SK-MEL-5 (cell line): ENCODE results near the gene USP17L13. TPM values are rescaled to one million over a fixed set of nuclear protein-coding genes. Genes with fewer than 3 reads are reported as not detected.
"Not testable (repeated sequence)": the region's sequence is repeated elsewhere in the genome, so short reads cannot be mapped to it uniquely, and the experiment has no call there.

Experiments
- DNase-seq: peaks from one replicate; pipeline ENCODE4 v3.0.0-alpha.2; 2016; ENCODE audit warnings: low read depth, low spot score
- in situ Hi-C: cut with HindIII; loops from 2 replicates; pipeline ENCODE4 v1.10.0; 2016; ENCODE audit warnings: low sequenced_read_pairs, high pct_unique_total_duplicates, low pct_unique_long_range_greater_than_20kb
- polyA plus RNA-seq, 2 experiments: library from polyadenylated mRNA; depleted of rRNA; stranded (reverse); fragments of >200 nt; gene quantifications; 2 replicates each; pipeline ENCODE4 v1.2.3, GENCODE V29; 2015
- total RNA-seq: library from RNA; depleted of rRNA; stranded (reverse); fragments of >200 nt; shearing (Covaris generic); gene quantifications from 2 replicates; pipeline ENCODE4 v1.2.3, GENCODE V29; 2014; rRNA removed

USP17L13 gene
- total RNA-seq: not detected in 2 replicates
- not detected in 2 replicates for polyA plus RNA-seq (2015; cell fraction: cytosol; rRNA removed)
- polyA plus RNA-seq (2015; cell fraction: nucleus; rRNA removed): not detected in 2 replicates

GRCh38 chr4:9224596-9224995 is at the start of gene USP17L13:
TSS of gene USP17L13 (plus strand) at chr4:9224896. CDS start at chr4:9224896, 0 bp downstream.
- in situ Hi-C loops, DNase-seq: not testable (repeated sequence)

GRCh38 chr4:9210357-9210756 is 14.3 kb upstream of the USP17L13 start, which contains the start of gene USP17L10:
TSS of gene USP17L10 (plus strand) at chr4:9210657. CDS start at chr4:9210657, 0 bp downstream.
- in situ Hi-C loops, DNase-seq: not testable (repeated sequence)

GRCh38 chr4:9214701-9215100 is 10.0 kb upstream of the USP17L13 start:
- in situ Hi-C loops, DNase-seq: not testable (repeated sequence)

GRCh38 chr4:9215105-9215504 is 9.6 kb upstream of the USP17L13 start, which contains the start of gene USP17L11:
TSS of gene USP17L11 (plus strand) at chr4:9215405. CDS start at chr4:9215405, 0 bp downstream.
- in situ Hi-C loops: not testable (repeated sequence)

GRCh38 chr4:9219852-9220251 is 4.8 kb upstream of the USP17L13 start, which contains the start of gene USP17L12:
TSS of gene USP17L12 (plus strand) at chr4:9220152. CDS start at chr4:9220152, 0 bp downstream.
- DNase-seq, in situ Hi-C loops: not testable (repeated sequence)

More at GRCh38 chr4:9215105-9215504, 9.6 kb upstream of the USP17L13 start, which contains the start of gene USP17L11:
- not testable (repeated sequence) for DNase-seq

- not testable (repeated sequence) for DNase-seq
Observed at GRCh38 chr4:9230249-9230648, 5.6 kb downstream of the USP17L13 start.

GRCh38 chr4:9234085-9234484 is 9.4 kb downstream of the USP17L13 start, which contains the start of gene USP17L15:
TSS of gene USP17L15 (plus strand) at chr4:9234385. CDS start at chr4:9234385, 0 bp downstream.
- DNase-seq, in situ Hi-C loops: not testable (repeated sequence)

More at GRCh38 chr4:9230249-9230648, 5.6 kb downstream of the USP17L13 start:
- in situ Hi-C loops: not testable (repeated sequence)

- DNase-seq, in situ Hi-C loops: not testable (repeated sequence)
Observed at GRCh38 chr4:9238461-9238860, 13.8 kb downstream of the USP17L13 start.

GRCh38 chr4:9243579-9243978 is 18.9 kb downstream of the USP17L13 start, which contains the start of gene USP17L17:
TSS of gene USP17L17 (plus strand) at chr4:9243879. CDS start at chr4:9243879, 0 bp downstream.
- in situ Hi-C loops: not testable (repeated sequence)

GRCh38 chr4:9247953-9248680 is 23.4 kb downstream of the USP17L13 start, which contains the start of gene USP17L18:
TSS of gene USP17L18 (plus strand) at chr4:9248630. CDS start at chr4:9248630, 0 bp downstream.
- DNase-seq, in situ Hi-C loops: not testable (repeated sequence)

More at GRCh38 chr4:9243579-9243978, 18.9 kb downstream of the USP17L13 start, which contains the start of gene USP17L17:
- DNase-seq: not testable (repeated sequence)

- in situ Hi-C loops, DNase-seq: not testable (repeated sequence)
Observed at GRCh38 chr4:9253078-9253477, 28.4 kb downstream of the USP17L13 start, which contains the start of gene USP17L19. TSS of gene USP17L19 (plus strand) at chr4:9253378. CDS start at chr4:9253378, 0 bp downstream.

GRCh38 chr4:9257824-9258223 is 33.1 kb downstream of the USP17L13 start, which contains the start of gene USP17L20:
TSS of gene USP17L20 (plus strand) at chr4:9258124. CDS start at chr4:9258124, 0 bp downstream.
- in situ Hi-C loops, DNase-seq: not testable (repeated sequence)

- in situ Hi-C loops, DNase-seq: not testable (repeated sequence)
Observed at GRCh38 chr4:9262572-9262971, 37.9 kb downstream of the USP17L13 start, which contains the start of gene USP17L21. TSS of gene USP17L21 (plus strand) at chr4:9262872. CDS start at chr4:9262872, 0 bp downstream.

GRCh38 chr4:9267319-9267718 is 42.6 kb downstream of the USP17L13 start, which contains the start of gene USP17L22:
TSS of gene USP17L22 (plus strand) at chr4:9267619. CDS start at chr4:9267619, 0 bp downstream.
- in situ Hi-C loops, DNase-seq: not testable (repeated sequence)

- in situ Hi-C loops, DNase-seq: not testable (repeated sequence)
Observed at GRCh38 chr4:9271719-9272118, 47.0 kb downstream of the USP17L13 start.
